ENCODE measurements around the gene SNX20. TPM values are rescaled to one million over a fixed set of nuclear protein-coding genes. Genes with fewer than 3 reads are reported as not detected.

Gene SNX20
- total and polyA plus RNA-seq, 10 of the 15 experiments (the other 5 are each of a cell fraction or from before 2014, with no cell fraction given): 4.6 to 30.8 (median 21.9) TPM

DNA sequence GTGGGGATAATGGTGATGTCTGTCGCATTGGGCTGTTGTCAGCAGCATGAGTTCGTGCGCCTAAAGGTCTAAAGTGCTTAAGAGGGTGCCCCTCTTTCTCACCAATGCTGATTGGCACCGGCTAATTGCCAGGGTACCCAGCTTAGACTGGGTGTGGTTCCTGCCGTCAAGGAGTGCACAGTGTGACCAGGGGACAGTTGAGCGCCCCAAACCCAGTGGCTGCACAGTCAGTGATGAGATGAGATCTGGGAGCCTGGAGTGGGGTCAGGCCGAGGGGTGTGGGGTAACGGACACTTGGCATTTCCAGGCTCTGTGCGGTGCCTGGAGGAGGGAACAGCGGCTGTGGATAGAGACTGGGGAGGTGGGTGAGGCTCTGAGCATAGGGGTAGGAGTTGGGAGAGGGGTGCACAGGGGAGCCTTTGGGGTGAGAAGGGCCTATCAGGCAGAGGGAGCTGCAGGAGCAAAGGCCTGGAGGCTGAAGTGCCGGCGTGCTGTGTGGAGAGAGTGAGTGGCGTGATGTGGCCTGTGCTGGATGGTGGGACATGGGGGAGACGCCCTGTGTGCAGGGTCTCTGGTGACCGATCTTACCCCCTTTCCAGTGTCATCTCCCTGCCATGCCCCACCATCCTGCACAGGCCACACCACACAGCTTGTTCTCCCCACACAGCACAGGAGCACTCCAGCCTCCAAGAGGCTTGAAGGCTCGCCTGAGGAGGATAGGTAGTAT, 58.3 kb downstream of the SNX20 start:
- H3K4me1 ChIP-seq (ENCODE audit: control insufficient read depth, insufficient read depth, low read length): peaks cover 4% of the 10 kb centered on the region
- no peak overlapping the region for H3K27ac ChIP-seq (ENCODE audit: control insufficient read depth, insufficient read depth)
- no peaks in the 10 kb centered on the region for H3K36me3 ChIP-seq (ENCODE audit: control insufficient read depth in 2 of 2, insufficient read depth in 2 of 2, low read length in 1 of 2)
- no peak overlapping the region for H3K4me2 ChIP-seq (ENCODE audit: control insufficient read depth, insufficient read depth)
- in situ Hi-C loops (cut with MboI) (no loop called here), intact Hi-C loops (cut with micrococcal nuclease; ENCODE audit: unreplicated experiment) (no loop called here)
- FAIRE-seq (no peak), DNase-seq (ENCODE audit: low read depth, low spot score) (no peak), ATAC-seq (no peak)
- no peak overlapping the region for H3K4me3 ChIP-seq
- POLR2A ChIA-PET: no interaction called here
- H3K9me3 ChIP-seq (replicated peaks; ENCODE audit: control insufficient read depth, insufficient read depth, low read length): no peaks in the 10 kb centered on the region
- no peak overlapping the region for H3K9ac ChIP-seq (ENCODE audit: control insufficient read depth, insufficient read depth, low read length)
- SMC1A ChIA-PET (ENCODE audit: uncharacterized antibody, unreplicated experiment): no interaction called here
- RAD21 ChIA-PET (ENCODE audit: unreplicated experiment): no interaction called here
- H3K79me2 ChIP-seq (ENCODE audit: control insufficient read depth, insufficient read depth, low read length): no peaks in the 10 kb centered on the region
- BruUV-seq (replicated peaks): no TSS peak
- H2AFZ ChIP-seq (ENCODE audit: control insufficient read depth, low read depth, low read length): no peak overlapping the region
- H4K20me1 ChIP-seq (ENCODE audit: control insufficient read depth, insufficient read depth): no peaks in the 10 kb centered on the region
- CTCF ChIA-PET: no interaction called here
- 50% methylated on average over 16 of the region's 16 CpGs for WGBS (ENCODE audit: insufficient coverage, insufficient replicate concordance, low lambda C conversion rate, missing lambda C conversion rate)
- no peaks in the 10 kb centered on the region for H3K27me3 ChIP-seq (replicated peaks in 1 of 2; ENCODE audit: control insufficient read depth in 2 of 2, insufficient read depth in 2 of 2, low read length in 1 of 2)
- no peak for TF ChIP-seq PAX8 (IDR thresholded peaks at IDR 0.05)
- TF ChIP-seq POLR2A (IDR thresholded peaks at IDR 0.05; ENCODE audit: low read depth, low read length): no peak
- TF ChIP-seq, protein P1, sequence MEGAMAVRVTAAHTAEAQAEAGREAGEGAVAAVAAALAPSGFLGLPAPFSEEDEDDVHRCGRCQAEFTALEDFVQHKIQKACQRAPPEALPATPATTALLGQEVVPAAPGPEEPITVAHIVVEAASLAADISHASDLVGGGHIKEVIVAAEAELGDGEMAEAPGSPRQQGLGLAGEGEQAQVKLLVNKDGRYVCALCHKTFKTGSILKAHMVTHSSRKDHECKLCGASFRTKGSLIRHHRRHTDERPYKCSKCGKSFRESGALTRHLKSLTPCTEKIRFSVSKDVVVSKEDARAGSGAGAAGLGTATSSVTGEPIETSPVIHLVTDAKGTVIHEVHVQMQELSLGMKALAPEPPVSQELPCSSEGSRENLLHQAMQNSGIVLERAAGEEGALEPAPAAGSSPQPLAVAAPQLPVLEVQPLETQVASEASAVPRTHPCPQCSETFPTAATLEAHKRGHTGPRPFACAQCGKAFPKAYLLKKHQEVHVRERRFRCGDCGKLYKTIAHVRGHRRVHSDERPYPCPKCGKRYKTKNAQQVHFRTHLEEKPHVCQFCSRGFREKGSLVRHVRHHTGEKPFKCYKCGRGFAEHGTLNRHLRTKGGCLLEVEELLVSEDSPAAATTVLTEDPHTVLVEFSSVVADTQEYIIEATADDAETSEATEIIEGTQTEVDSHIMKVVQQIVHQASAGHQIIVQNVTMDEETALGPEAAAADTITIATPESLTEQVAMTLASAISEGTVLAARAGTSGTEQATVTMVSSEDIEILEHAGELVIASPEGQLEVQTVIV (IDR thresholded peaks at IDR 0.05; ENCODE audit: borderline replicate concordance, partially characterized antibody): no peak
- no peak for TF ChIP-seq SMAD1 (IDR thresholded peaks at IDR 0.05; ENCODE audit: low read depth, partially characterized antibody)
- no peak for TF ChIP-seq SIX5 (IDR thresholded peaks at IDR 0.05; ENCODE audit: low read depth, low read length, severe bottlenecking)
- TF ChIP-seq NBN (IDR thresholded peaks at IDR 0.05): no peak
- TF ChIP-seq, protein P2, sequence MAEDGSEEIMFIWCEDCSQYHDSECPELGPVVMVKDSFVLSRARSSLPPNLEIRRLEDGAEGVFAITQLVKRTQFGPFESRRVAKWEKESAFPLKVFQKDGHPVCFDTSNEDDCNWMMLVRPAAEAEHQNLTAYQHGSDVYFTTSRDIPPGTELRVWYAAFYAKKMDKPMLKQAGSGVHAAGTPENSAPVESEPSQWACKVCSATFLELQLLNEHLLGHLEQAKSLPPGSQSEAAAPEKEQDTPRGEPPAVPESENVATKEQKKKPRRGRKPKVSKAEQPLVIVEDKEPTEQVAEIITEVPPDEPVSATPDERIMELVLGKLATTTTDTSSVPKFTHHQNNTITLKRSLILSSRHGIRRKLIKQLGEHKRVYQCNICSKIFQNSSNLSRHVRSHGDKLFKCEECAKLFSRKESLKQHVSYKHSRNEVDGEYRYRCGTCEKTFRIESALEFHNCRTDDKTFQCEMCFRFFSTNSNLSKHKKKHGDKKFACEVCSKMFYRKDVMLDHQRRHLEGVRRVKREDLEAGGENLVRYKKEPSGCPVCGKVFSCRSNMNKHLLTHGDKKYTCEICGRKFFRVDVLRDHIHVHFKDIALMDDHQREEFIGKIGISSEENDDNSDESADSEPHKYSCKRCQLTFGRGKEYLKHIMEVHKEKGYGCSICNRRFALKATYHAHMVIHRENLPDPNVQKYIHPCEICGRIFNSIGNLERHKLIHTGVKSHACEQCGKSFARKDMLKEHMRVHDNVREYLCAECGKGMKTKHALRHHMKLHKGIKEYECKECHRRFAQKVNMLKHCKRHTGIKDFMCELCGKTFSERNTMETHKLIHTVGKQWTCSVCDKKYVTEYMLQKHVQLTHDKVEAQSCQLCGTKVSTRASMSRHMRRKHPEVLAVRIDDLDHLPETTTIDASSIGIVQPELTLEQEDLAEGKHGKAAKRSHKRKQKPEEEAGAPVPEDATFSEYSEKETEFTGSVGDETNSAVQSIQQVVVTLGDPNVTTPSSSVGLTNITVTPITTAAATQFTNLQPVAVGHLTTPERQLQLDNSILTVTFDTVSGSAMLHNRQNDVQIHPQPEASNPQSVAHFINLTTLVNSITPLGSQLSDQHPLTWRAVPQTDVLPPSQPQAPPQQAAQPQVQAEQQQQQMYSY (CRISPR knock-in tag; IDR thresholded peaks at IDR 0.05): no peak
- TF ChIP-seq SRF (IDR thresholded peaks at IDR 0.05; ENCODE audit: low read depth in 2 of 2, low read length in 2 of 2): no peak
- TF ChIP-seq, protein P3, sequence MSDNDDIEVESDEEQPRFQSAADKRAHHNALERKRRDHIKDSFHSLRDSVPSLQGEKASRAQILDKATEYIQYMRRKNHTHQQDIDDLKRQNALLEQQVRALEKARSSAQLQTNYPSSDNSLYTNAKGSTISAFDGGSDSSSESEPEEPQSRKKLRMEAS (IDR thresholded peaks at IDR 0.05; ENCODE audit: low read depth, low read length): no peak
- no peak for TF ChIP-seq FOXM1 (IDR thresholded peaks at IDR 0.05; ENCODE audit: low read depth, low read length)
- no peak for TF ChIP-seq SPI1 (IDR thresholded peaks at IDR 0.05; ENCODE audit: borderline replicate concordance, insufficient read depth, low read depth, low read length)
- no peak for TF ChIP-seq JUND (IDR thresholded peaks at IDR 0.05; ENCODE audit: low read depth, low read length)
- no peak for TF ChIP-seq CREM (IDR thresholded peaks at IDR 0.05; ENCODE audit: low read depth)
- TF ChIP-seq, protein P4, sequence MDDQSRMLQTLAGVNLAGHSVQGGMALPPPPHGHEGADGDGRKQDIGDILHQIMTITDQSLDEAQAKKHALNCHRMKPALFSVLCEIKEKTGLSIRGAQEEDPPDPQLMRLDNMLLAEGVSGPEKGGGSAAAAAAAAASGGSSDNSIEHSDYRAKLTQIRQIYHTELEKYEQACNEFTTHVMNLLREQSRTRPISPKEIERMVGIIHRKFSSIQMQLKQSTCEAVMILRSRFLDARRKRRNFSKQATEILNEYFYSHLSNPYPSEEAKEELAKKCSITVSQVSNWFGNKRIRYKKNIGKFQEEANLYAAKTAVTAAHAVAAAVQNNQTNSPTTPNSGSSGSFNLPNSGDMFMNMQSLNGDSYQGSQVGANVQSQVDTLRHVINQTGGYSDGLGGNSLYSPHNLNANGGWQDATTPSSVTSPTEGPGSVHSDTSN (IDR thresholded peaks at IDR 0.05; ENCODE audit: insufficient replicate concordance, low read depth, low read length): no peak
- TF ChIP-seq, protein P5, sequence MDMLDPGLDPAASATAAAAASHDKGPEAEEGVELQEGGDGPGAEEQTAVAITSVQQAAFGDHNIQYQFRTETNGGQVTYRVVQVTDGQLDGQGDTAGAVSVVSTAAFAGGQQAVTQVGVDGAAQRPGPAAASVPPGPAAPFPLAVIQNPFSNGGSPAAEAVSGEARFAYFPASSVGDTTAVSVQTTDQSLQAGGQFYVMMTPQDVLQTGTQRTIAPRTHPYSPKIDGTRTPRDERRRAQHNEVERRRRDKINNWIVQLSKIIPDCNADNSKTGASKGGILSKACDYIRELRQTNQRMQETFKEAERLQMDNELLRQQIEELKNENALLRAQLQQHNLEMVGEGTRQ (IDR thresholded peaks at IDR 0.05; ENCODE audit: borderline replicate concordance, low read depth, low read length): no peak
- TF ChIP-seq SP1 (IDR thresholded peaks at IDR 0.05; ENCODE audit: low read depth, low read length): no peak

All from GM12878 (cell line).